DND-41 (cell line): Measurements from ENCODE around the gene PTCD3.

Source experiments
- EZH2 ChIP-seq: IDR thresholded peaks from 3 replicates; pipeline ENCODE4 v1.6.1; 2012; ENCODE audit warnings: borderline replicate concordance, low read depth, mild to moderate bottlenecking, moderate library complexity, low read length, inconsistent platforms; ENCODE audit not compliant: severe bottlenecking
- TF ChIP-seq, protein P1 (sequence below): IDR thresholded peaks from 2 replicates; pipeline ENCODE4 v1.5.1; 2012; ENCODE audit warnings: borderline replicate concordance, low read length, moderate library complexity, mild to moderate bottlenecking; ENCODE audit not compliant: poor library complexity, severe bottlenecking; ENCODE audit errors: extremely low read depth

DNA sequence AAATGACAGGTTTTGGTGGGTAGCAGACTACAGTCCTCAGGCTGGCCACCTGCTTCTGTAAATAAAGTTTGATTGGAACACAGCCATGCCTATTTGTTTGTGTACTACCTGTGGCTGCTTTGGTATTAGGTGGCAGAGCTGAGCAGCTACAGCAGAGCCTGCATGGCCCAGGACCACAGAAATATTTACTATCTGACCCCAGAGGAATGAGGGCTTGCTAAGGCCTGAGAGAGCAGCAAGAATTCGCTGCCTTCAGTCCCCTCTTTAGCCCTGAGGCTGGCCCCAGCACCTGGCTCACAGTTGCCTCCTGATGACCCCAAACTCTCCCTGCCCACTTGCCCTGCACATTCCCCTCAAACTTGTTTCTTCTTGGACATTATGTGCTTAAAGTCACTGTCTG is 32.8 kb upstream of the PTCD3 start:
- TF ChIP-seq EZH2: no peak
- TF ChIP-seq, protein P1, sequence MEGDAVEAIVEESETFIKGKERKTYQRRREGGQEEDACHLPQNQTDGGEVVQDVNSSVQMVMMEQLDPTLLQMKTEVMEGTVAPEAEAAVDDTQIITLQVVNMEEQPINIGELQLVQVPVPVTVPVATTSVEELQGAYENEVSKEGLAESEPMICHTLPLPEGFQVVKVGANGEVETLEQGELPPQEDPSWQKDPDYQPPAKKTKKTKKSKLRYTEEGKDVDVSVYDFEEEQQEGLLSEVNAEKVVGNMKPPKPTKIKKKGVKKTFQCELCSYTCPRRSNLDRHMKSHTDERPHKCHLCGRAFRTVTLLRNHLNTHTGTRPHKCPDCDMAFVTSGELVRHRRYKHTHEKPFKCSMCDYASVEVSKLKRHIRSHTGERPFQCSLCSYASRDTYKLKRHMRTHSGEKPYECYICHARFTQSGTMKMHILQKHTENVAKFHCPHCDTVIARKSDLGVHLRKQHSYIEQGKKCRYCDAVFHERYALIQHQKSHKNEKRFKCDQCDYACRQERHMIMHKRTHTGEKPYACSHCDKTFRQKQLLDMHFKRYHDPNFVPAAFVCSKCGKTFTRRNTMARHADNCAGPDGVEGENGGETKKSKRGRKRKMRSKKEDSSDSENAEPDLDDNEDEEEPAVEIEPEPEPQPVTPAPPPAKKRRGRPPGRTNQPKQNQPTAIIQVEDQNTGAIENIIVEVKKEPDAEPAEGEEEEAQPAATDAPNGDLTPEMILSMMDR: no peak
